ENCODE data around the gene DMKN. TPM values are rescaled to one million over a fixed set of nuclear protein-coding genes. Genes with fewer than 3 reads are reported as not detected.

The DMKN gene
- total and polyA plus RNA-seq, 2 of the 8 experiments (the other 6 are each of a cell fraction or from before 2014, with no cell fraction given), result 290 to 330 TPM

GRCh38 chr19:35539314-35539713 is 25.9 kb upstream of the DMKN start (continued):
- TF ChIP-seq MAX (IDR thresholded peaks at IDR 0.05), result no peak

Data from H1 (cell line).